ENCODE data around the gene CACNA2D2. TPM values are rescaled to one million over a fixed set of nuclear protein-coding genes. Genes with fewer than 3 reads are reported as not detected.
A peak's percentile ranks its signal among the peaks of the same experiment; 100 is the strongest.

CACNA2D2 gene
- total and polyA plus RNA-seq, 2 of the 4 experiments (the other 2 are of a cell fraction): 0.15 TPM; not detected in 1

DNA sequence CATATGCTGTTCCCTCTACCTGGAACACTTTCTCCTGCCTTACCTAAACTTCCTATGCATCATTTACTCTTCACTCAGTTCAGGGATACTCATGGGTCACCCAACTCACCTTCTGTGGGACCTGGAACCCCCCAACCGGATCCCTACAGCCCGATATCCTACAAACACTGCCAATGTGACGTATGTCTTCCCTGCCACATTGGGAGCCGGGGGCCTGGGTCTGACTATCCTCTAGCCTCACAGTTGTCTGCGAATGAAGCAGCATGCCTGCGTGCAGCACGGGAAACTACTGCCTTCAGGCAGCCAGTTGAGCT is 153.3 kb downstream of the CACNA2D2 start (continued):
- TF ChIP-seq FOS (IDR thresholded peaks at IDR 0.05; ENCODE audit: low read depth, low read length) (no peak), RAD21 (IDR thresholded peaks at IDR 0.05; ENCODE audit: low read length) (no peak), RCOR1 (IDR thresholded peaks at IDR 0.05; ENCODE audit: insufficient replicate concordance, low read length) (no peak), BHLHE40 (IDR thresholded peaks at IDR 0.05; ENCODE audit: low read depth, low read length) (no peak)

DNA sequence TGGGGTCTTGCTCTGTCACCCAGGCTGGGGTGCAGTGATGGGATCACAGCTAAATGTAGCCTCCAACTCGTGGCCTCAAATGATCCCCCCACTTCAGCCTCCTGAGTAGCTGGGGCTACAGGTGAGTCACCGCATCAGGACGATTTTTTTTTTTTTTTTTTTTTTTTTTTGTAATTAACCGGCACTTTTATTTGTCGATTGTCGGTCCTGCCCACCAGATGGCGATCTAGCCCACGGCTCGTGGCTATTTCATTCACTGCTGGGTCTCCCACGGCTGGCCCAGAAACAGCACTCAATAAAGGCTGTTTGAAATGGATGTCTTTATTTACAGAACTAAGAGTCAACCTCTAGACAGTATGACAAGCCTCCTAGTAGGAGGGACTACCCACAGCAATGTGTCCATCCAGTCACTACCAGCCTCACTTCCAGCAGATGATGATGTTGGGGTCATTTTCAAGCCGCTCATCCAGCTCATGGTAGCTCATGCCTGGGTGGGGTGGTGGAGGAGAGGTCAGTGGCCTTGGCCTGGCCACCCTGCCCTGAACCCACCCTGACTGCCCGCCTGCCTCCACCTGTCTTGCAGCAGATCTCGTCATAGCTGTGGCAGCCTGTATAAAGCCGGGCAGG is 156.1 kb downstream of the CACNA2D2 start:
- no peak for TF ChIP-seq MAZ (IDR thresholded peaks at IDR 0.05; ENCODE audit: borderline replicate concordance, low read depth, low read length)
- TF ChIP-seq, protein P1, sequence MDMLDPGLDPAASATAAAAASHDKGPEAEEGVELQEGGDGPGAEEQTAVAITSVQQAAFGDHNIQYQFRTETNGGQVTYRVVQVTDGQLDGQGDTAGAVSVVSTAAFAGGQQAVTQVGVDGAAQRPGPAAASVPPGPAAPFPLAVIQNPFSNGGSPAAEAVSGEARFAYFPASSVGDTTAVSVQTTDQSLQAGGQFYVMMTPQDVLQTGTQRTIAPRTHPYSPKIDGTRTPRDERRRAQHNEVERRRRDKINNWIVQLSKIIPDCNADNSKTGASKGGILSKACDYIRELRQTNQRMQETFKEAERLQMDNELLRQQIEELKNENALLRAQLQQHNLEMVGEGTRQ (IDR thresholded peaks at IDR 0.05; ENCODE audit: low read depth, low read length): no peak
- no peak for TF ChIP-seq CHD1 (IDR thresholded peaks at IDR 0.05; ENCODE audit: low read depth, low read length)
- no peak for TF ChIP-seq CEBPB (IDR thresholded peaks at IDR 0.05; ENCODE audit: low read depth, low read length)
- peak; percentile 57 for TF ChIP-seq FOS (IDR thresholded peaks at IDR 0.05; ENCODE audit: low read depth, low read length)
- TF ChIP-seq, protein P2, sequence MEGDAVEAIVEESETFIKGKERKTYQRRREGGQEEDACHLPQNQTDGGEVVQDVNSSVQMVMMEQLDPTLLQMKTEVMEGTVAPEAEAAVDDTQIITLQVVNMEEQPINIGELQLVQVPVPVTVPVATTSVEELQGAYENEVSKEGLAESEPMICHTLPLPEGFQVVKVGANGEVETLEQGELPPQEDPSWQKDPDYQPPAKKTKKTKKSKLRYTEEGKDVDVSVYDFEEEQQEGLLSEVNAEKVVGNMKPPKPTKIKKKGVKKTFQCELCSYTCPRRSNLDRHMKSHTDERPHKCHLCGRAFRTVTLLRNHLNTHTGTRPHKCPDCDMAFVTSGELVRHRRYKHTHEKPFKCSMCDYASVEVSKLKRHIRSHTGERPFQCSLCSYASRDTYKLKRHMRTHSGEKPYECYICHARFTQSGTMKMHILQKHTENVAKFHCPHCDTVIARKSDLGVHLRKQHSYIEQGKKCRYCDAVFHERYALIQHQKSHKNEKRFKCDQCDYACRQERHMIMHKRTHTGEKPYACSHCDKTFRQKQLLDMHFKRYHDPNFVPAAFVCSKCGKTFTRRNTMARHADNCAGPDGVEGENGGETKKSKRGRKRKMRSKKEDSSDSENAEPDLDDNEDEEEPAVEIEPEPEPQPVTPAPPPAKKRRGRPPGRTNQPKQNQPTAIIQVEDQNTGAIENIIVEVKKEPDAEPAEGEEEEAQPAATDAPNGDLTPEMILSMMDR (conservative IDR thresholded peaks at IDR 0.05; ENCODE audit: low read depth, low read length): peak; percentile 79
- peak; percentile 75 for TF ChIP-seq SMC3 (IDR thresholded peaks at IDR 0.05; ENCODE audit: low read depth, low read length)
- 0 out of 2 replicates have a peak, but pooled peaks have one; percentile 43 for TF ChIP-seq POLR2A (IDR thresholded peaks at IDR 0.05; ENCODE audit: low read depth, low read length)
- TF ChIP-seq MXI1 (IDR thresholded peaks at IDR 0.05; ENCODE audit: borderline replicate concordance, low read depth, low read length): 0 out of 2 replicates have a peak, but pooled peaks have one; percentile 10
- TF ChIP-seq RAD21 (IDR thresholded peaks at IDR 0.05; ENCODE audit: low read length): peak; percentile 85
- H3K4me3 ChIP-seq (ENCODE audit: insufficient read depth, low read depth, low read length): no peak overlapping the region
- H3K4me1 ChIP-seq (ENCODE audit: control insufficient read depth, insufficient read depth, low read length): peaks cover 11% of the 10 kb centered on the region
- H2BK5ac ChIP-seq (ENCODE audit: low read depth, low read length, poor library complexity, severe bottlenecking): no peak overlapping the region
- in situ Hi-C loops (cut with MboI; ENCODE audit: low sequenced_read_pairs) (loop anchor here (5.0 to 25.0 kb wide), 4 partner anchors 200 to 1815 kb away; partner anchors contain the start of genes ABHD14B, GPR62, MANF and PCBP4), intact Hi-C loops (cut with micrococcal nuclease) (loop anchor here (1.0 to 5.0 kb wide), 3 partner anchors 195 to 1040 kb away; partner anchors contain the start of gene MANF), dilution Hi-C loops (cut with HindIII; ENCODE audit: low sequenced_read_pairs, unreplicated experiment) (no loop called here)
- peak overlapping the region; percentile 87 for H2AK9ac ChIP-seq (replicated peaks; ENCODE audit: low read depth, low read length, poor library complexity)
- peaks cover 2% of the 10 kb centered on the region for H4K20me1 ChIP-seq (ENCODE audit: insufficient read depth, low read length)
- DNase-seq (peak; percentile 71), ATAC-seq (ENCODE audit: low read depth) (0 out of 2 replicates have a peak, but pooled peaks have one; percentile 8)
- H3K9me3 ChIP-seq (ENCODE audit: control insufficient read depth, insufficient read depth, low read length): no peaks in the 10 kb centered on the region
- peak overlapping the region; percentile 47 for H2AFZ ChIP-seq (replicated peaks; ENCODE audit: low read length, poor library complexity)
- no peak overlapping the region for H4K91ac ChIP-seq (ENCODE audit: insufficient read depth, low read depth, low read length)
- ChIA-PET CTCF (interaction anchor here (0.6 to 0.7 kb wide), 2 partner anchors 195 to 213 kb away, joined by 3 read pairs; no protein-coding TSS in a partner anchor), POLR2A (ENCODE audit: unreplicated experiment) (interaction anchor here (0.6 kb wide), 1 partner anchor 26 kb away, joined by 10 read pairs; no protein-coding TSS in a partner anchor)
- H3K14ac ChIP-seq (replicated peaks; ENCODE audit: low read depth, low read length): no peak overlapping the region
- H3K56ac ChIP-seq (ENCODE audit: extremely low read depth, insufficient read depth, low read length): no peak overlapping the region
- no peak overlapping the region for H4K5ac ChIP-seq (ENCODE audit: low read depth, low read length)
- H3K79me1 ChIP-seq (ENCODE audit: low read depth in 1 of 2, low read length in 2 of 2): peaks cover 23 to 30% of the 10 kb centered on the region in 2 experiments
- peaks cover 4% of the 10 kb centered on the region; the same call in 1 of the 2 replicates for H3K9me1 ChIP-seq (ENCODE audit: insufficient read depth, low read length)
- no peak overlapping the region for H2BK20ac ChIP-seq (ENCODE audit: low read depth, low read length)
- H4K8ac ChIP-seq (ENCODE audit: low read depth in 2 of 2, low read length in 2 of 2): peak overlapping the region in 1 of 2 experiments; percentile 34; a peak in 1 of 4 replicates
- no peak overlapping the region for H3K9ac ChIP-seq (ENCODE audit: low read depth, low read length)
- no TSS peak for BruUV-seq (replicated peaks)
- H2AK5ac ChIP-seq (ENCODE audit: low read depth, low read length): no peak overlapping the region
- H3K27ac ChIP-seq (ENCODE audit: insufficient read depth, low read length): no peak overlapping the region
- no peak overlapping the region for H3K23ac ChIP-seq (ENCODE audit: low read depth, low read length)
- peaks cover 9% of the 10 kb centered on the region; the same call in 1 of the 2 replicates for H3K36me3 ChIP-seq (ENCODE audit: control insufficient read depth, insufficient read depth, low read length)
- no peak overlapping the region for H3K4me2 ChIP-seq (ENCODE audit: low read depth, low read length)
- no peak overlapping the region for H2BK120ac ChIP-seq (ENCODE audit: low read depth, low read length)
- peak overlapping the region; percentile 39; the same call in 1 of the 2 replicates for H3K4ac ChIP-seq (ENCODE audit: low read depth, low read length)
- WGBS, 2 experiments (ENCODE audit: extremely low coverage in 2 of 2, insufficient read length in 1 of 2): 55% methylated on average over 5 of the region's 14 CpGs; no CpG with 5 or more reads in 1 of the 2 experiments
- no peaks in the 10 kb centered on the region for H3K27me3 ChIP-seq (ENCODE audit: control insufficient read depth, insufficient read depth, low read length)
- H3K18ac ChIP-seq (ENCODE audit: low read depth, low read length): no peak overlapping the region
- no peak overlapping the region for H2BK15ac ChIP-seq (ENCODE audit: low read depth, low read length)
